ENCODE measurements around the gene RETSAT. TPM values are rescaled to one million over a fixed set of nuclear protein-coding genes. Genes with fewer than 3 reads are reported as not detected.
A peak's percentile ranks its signal among the peaks of the same experiment; 100 is the strongest.

Gene RETSAT
- total RNA-seq, result 10 to 100 TPM; 33.4 to 36.0 TPM
- 23.7 TPM for polyA plus RNA-seq

- H3K27me3 ChIP-seq (ENCODE audit: insufficient read depth, low read length, poor library complexity, severe bottlenecking), result no peaks in the 10 kb centered on the region
- no peaks in the 10 kb centered on the region for H3K9me3 ChIP-seq (ENCODE audit: low read length)
- Mint-ChIP-seq H3K9me3 (no peaks in the 10 kb centered on the region), H3K36me3 (peaks cover 8 to 69% (median 20%) of the 10 kb centered on the region in 3 donors), H3K4me1 (peaks cover 45 to 71% (median 58%) of the 10 kb centered on the region in 3 donors), H3K27me3 (no peaks in the 10 kb centered on the region), H3K4me3 (peak within 1 kb of the TSS; percentile 97 to 100 (median 99)), H3K27ac (peak within 1 kb of the TSS; percentile 94 to 100 (median 100))
- H3K4me1 ChIP-seq (ENCODE audit: insufficient read depth, low read length), result peaks cover 28% of the 10 kb centered on the region
- POLR2A ChIA-PET, result interaction anchor here (0.6 to 3.9 kb wide), 13 partner anchors 23 to 535 kb away, joined by 3 to 86 read pairs (median 5); partner anchors contain the start of genes MAT2A, SH2D6 and TGOLN2
- H3K4me3 ChIP-seq (ENCODE audit: low read length), result peak within 1 kb of the TSS; percentile 98
- H3K27ac ChIP-seq (ENCODE audit: low read depth, low read length), result peak within 1 kb of the TSS; percentile 89
- peaks cover 14% of the 10 kb centered on the region for H3K36me3 ChIP-seq (ENCODE audit: insufficient read depth, low read length)
- CTCF ChIA-PET, result interaction anchor here (0.9 to 1.6 kb wide), 10 partner anchors 9 to 197 kb away, joined by 3 to 6 read pairs (median 3); partner anchors contain the start of genes MAT2A and SH2D6
- peak; percentile 93 to 98 (median 98) for DNase-seq
These were observed at the start of gene RETSAT, which contains the start of gene ELMOD3 for GRCh38 chr2:85354286-85355072. Gene RETSAT, minus strand, starts transcription at chr2:85354528. Its CDS starts 21 bp downstream, at chr2:85354507. Gene ELMOD3, plus strand, starts transcription at chr2:85354769. Its CDS starts 2,430 bp downstream, at chr2:85357199.

GRCh38 chr2:85401844-85402243 is 47.5 kb upstream of the RETSAT start:
- no peak overlapping the region for H3K27ac ChIP-seq (ENCODE audit: low read depth, low read length)
- H3K9me3 ChIP-seq (ENCODE audit: low read length), result no peaks in the 10 kb centered on the region
- H3K4me3 ChIP-seq (ENCODE audit: low read length), result no peak overlapping the region
- no peaks in the 10 kb centered on the region for H3K36me3 ChIP-seq (ENCODE audit: insufficient read depth, low read length)
- H3K36me3 Mint-ChIP-seq, result peaks cover 0 to 29% (median 12%) of the 10 kb centered on the region in 3 donors
- peaks cover 5 to 20% (median 19%) of the 10 kb centered on the region in 5 donors for H3K9me3 Mint-ChIP-seq
- H3K27me3 ChIP-seq (ENCODE audit: insufficient read depth, low read length, poor library complexity, severe bottlenecking), result no peaks in the 10 kb centered on the region
- peak in 1 of 5 donors; percentile 34 for DNase-seq
- CTCF ChIA-PET, result interaction anchor here (1.1 kb wide), 1 partner anchor 19 kb away, joined by 3 read pairs; no protein-coding TSS in a partner anchor
- POLR2A ChIA-PET, result interaction anchor here (1.0 kb wide), 1 partner anchor 75 kb away, joined by 3 read pairs; the partner anchor contains the start of gene TGOLN2
- H3K4me1 Mint-ChIP-seq, result peaks cover 10 to 16% (median 15%) of the 10 kb centered on the region in 3 donors
- no peak overlapping the region for H3K27ac Mint-ChIP-seq
- H3K4me3 Mint-ChIP-seq, result no peak overlapping the region
- H3K27me3 Mint-ChIP-seq, result no peaks in the 10 kb centered on the region
- peaks cover 18% of the 10 kb centered on the region for H3K4me1 ChIP-seq (ENCODE audit: insufficient read depth, low read length)

GRCh38 chr2:85401464-85401805 is 47.1 kb upstream of the RETSAT start:
- H3K9me3 Mint-ChIP-seq, result peaks cover 5 to 20% (median 19%) of the 10 kb centered on the region in 5 donors
- CTCF ChIA-PET, result interaction anchor here (1.1 to 1.5 kb wide), 2 partner anchors 19 to 151 kb away, joined by 3 to 6 read pairs; no protein-coding TSS in a partner anchor
- Histone ChIP-seq H3K4me1 (ENCODE audit: insufficient read depth, low read length) (peaks cover 17% of the 10 kb centered on the region), H3K27me3 (ENCODE audit: insufficient read depth, low read length, poor library complexity, severe bottlenecking) (no peaks in the 10 kb centered on the region), H3K4me3 (ENCODE audit: low read length) (no peak overlapping the region), H3K9me3 (ENCODE audit: low read length) (no peaks in the 10 kb centered on the region), H3K36me3 (ENCODE audit: insufficient read depth, low read length) (no peaks in the 10 kb centered on the region), H3K27ac (ENCODE audit: low read depth, low read length) (no peak overlapping the region)
- H3K27me3 Mint-ChIP-seq, result no peaks in the 10 kb centered on the region
- no peak overlapping the region for H3K27ac Mint-ChIP-seq
- no peak overlapping the region for H3K4me3 Mint-ChIP-seq
- H3K4me1 Mint-ChIP-seq, result peaks cover 10 to 16% (median 15%) of the 10 kb centered on the region in 3 donors
- POLR2A ChIA-PET, result interaction anchor here (1.0 kb wide), 1 partner anchor 74 kb away, joined by 3 read pairs; the partner anchor contains the start of gene TGOLN2
- H3K36me3 Mint-ChIP-seq, result peaks cover 0 to 29% (median 12%) of the 10 kb centered on the region in 3 donors
- DNase-seq, result peak in 1 of 5 donors; percentile 30

GRCh38 chr2:85400541-85401463 is 46.5 kb upstream of the RETSAT start:
- peaks cover 8 to 14% (median 10%) of the 10 kb centered on the region in 3 donors for H3K4me1 Mint-ChIP-seq
- Histone ChIP-seq H3K9me3 (ENCODE audit: low read length) (no peaks in the 10 kb centered on the region), H3K36me3 (ENCODE audit: insufficient read depth, low read length) (no peaks in the 10 kb centered on the region), H3K27me3 (ENCODE audit: insufficient read depth, low read length, poor library complexity, severe bottlenecking) (no peaks in the 10 kb centered on the region), H3K4me3 (ENCODE audit: low read length) (no peak overlapping the region), H3K27ac (ENCODE audit: low read depth, low read length) (no peak overlapping the region), H3K4me1 (ENCODE audit: insufficient read depth, low read length) (peaks cover 10% of the 10 kb centered on the region)
- ChIA-PET CTCF (interaction anchor here (1.1 to 1.5 kb wide), 2 partner anchors 20 to 151 kb away, joined by 3 to 6 read pairs; no protein-coding TSS in a partner anchor), POLR2A (interaction anchor here (1.0 kb wide), 1 partner anchor 73 kb away, joined by 3 read pairs; the partner anchor contains the start of gene TGOLN2)
- H3K36me3 Mint-ChIP-seq, result peaks cover 0 to 29% (median 12%) of the 10 kb centered on the region in 3 donors
- peak overlapping the region in 2 of 8 donors; percentile 12 to 70 for H3K27ac Mint-ChIP-seq
- H3K4me3 Mint-ChIP-seq, result no peak overlapping the region
- H3K9me3 Mint-ChIP-seq, result peaks cover 5 to 20% (median 19%) of the 10 kb centered on the region in 5 donors
- DNase-seq, result peak in 1 of 5 donors; percentile 19
- H3K27me3 Mint-ChIP-seq, result no peaks in the 10 kb centered on the region

GRCh38 chr2:85400023-85400422 is 45.7 kb upstream of the RETSAT start:
- Mint-ChIP-seq H3K4me3 (no peak overlapping the region), H3K4me1 (peaks cover 1 to 6% (median 2%) of the 10 kb centered on the region in 3 donors), H3K9me3 (peaks cover 5 to 17% (median 16%) of the 10 kb centered on the region in 5 donors), H3K36me3 (peaks cover 0 to 33% (median 12%) of the 10 kb centered on the region in 3 donors), H3K27ac (no peak overlapping the region), H3K27me3 (no peaks in the 10 kb centered on the region)
- H3K4me1 ChIP-seq (ENCODE audit: insufficient read depth, low read length), result peaks cover 3% of the 10 kb centered on the region
- H3K9me3 ChIP-seq (ENCODE audit: low read length), result no peaks in the 10 kb centered on the region
- no peak overlapping the region for H3K4me3 ChIP-seq (ENCODE audit: low read length)
- H3K27me3 ChIP-seq (ENCODE audit: insufficient read depth, low read length, poor library complexity, severe bottlenecking), result no peaks in the 10 kb centered on the region
- H3K36me3 ChIP-seq (ENCODE audit: insufficient read depth, low read length), result no peaks in the 10 kb centered on the region
- no peak overlapping the region for H3K27ac ChIP-seq (ENCODE audit: low read depth, low read length)
- CTCF ChIA-PET, result interaction anchor here (1.1 to 1.5 kb wide), 2 partner anchors 19 to 152 kb away, joined by 3 to 6 read pairs; partner anchors contain the start of gene SH2D6
- peak in 1 of 5 donors; percentile 17 for DNase-seq
- POLR2A ChIA-PET, result no interaction called here

- Mint-ChIP-seq H3K9me3 (peaks cover 5 to 12% (median 11%) of the 10 kb centered on the region in 5 donors), H3K36me3 (peaks cover 0 to 38% (median 11%) of the 10 kb centered on the region in 3 donors), H3K4me3 (no peak overlapping the region), H3K27me3 (no peaks in the 10 kb centered on the region), H3K4me1 (peaks cover 0 to 3% (median 1%) of the 10 kb centered on the region in 3 donors), H3K27ac (no peak overlapping the region)
- H3K27me3 ChIP-seq (ENCODE audit: insufficient read depth, low read length, poor library complexity, severe bottlenecking), result no peaks in the 10 kb centered on the region
- no peak overlapping the region for H3K4me3 ChIP-seq (ENCODE audit: low read length)
- no peaks in the 10 kb centered on the region for H3K4me1 ChIP-seq (ENCODE audit: insufficient read depth, low read length)
- no peak for DNase-seq
- CTCF ChIA-PET, result interaction anchor here (1.1 kb wide), 1 partner anchor 20 kb away, joined by 3 read pairs; the partner anchor contains the start of gene SH2D6
- H3K9me3 ChIP-seq (ENCODE audit: low read length), result no peaks in the 10 kb centered on the region
- POLR2A ChIA-PET, result no interaction called here
- H3K36me3 ChIP-seq (ENCODE audit: insufficient read depth, low read length), result no peaks in the 10 kb centered on the region
- no peak overlapping the region for H3K27ac ChIP-seq (ENCODE audit: low read depth, low read length)
These were observed 44.8 kb upstream of the RETSAT start for GRCh38 chr2:85399183-85399455.

- Mint-ChIP-seq H3K27ac (peak overlapping the region in 2 of 8 donors; percentile 42 to 85), H3K9me3 (peaks cover 5 to 10% (median 9%) of the 10 kb centered on the region in 5 donors), H3K4me1 (peaks cover 0 to 3% (median 1%) of the 10 kb centered on the region in 3 donors), H3K27me3 (no peaks in the 10 kb centered on the region), H3K36me3 (peaks cover 0 to 37% (median 8%) of the 10 kb centered on the region in 3 donors), H3K4me3 (no peak overlapping the region)
- ChIA-PET POLR2A (interaction anchor here (0.6 kb wide), 1 partner anchor 10 kb away, joined by 3 read pairs; no protein-coding TSS in a partner anchor), CTCF (no interaction called here)
- Histone ChIP-seq H3K36me3 (ENCODE audit: insufficient read depth, low read length) (no peaks in the 10 kb centered on the region), H3K4me1 (ENCODE audit: insufficient read depth, low read length) (no peaks in the 10 kb centered on the region), H3K4me3 (ENCODE audit: low read length) (no peak overlapping the region), H3K27ac (ENCODE audit: low read depth, low read length) (no peak overlapping the region), H3K27me3 (ENCODE audit: insufficient read depth, low read length, poor library complexity, severe bottlenecking) (no peaks in the 10 kb centered on the region), H3K9me3 (ENCODE audit: low read length) (no peaks in the 10 kb centered on the region)
- no peak for DNase-seq
These were observed 44.3 kb upstream of the RETSAT start for GRCh38 chr2:85398426-85399182.
